Fibroblast of lung (primary cell): ENCODE results near the gene TMEM258.

Experiments
- EZH2 ChIP-seq: IDR thresholded peaks from 2 replicates; pipeline ENCODE4 v1.5.1; 2012; ENCODE audit warnings: low read length, control low read depth, mild to moderate bottlenecking; ENCODE audit errors: missing control alignments
- TF ChIP-seq, protein P1 (sequence below), 2 donors: IDR thresholded peaks in 1 of 2; conservative IDR thresholded peaks in 1 of 2; 1 replicate in 1 of 2; 2 replicates in 1 of 2; pipeline ENCODE4 v1.5.1; 2011 to 2012; ENCODE audit warnings: low read length in 2 of 2, control low read depth in 1 of 2, inconsistent platforms in 1 of 2, low read depth in 1 of 2, mild to moderate bottlenecking in 1 of 2

DNA sequence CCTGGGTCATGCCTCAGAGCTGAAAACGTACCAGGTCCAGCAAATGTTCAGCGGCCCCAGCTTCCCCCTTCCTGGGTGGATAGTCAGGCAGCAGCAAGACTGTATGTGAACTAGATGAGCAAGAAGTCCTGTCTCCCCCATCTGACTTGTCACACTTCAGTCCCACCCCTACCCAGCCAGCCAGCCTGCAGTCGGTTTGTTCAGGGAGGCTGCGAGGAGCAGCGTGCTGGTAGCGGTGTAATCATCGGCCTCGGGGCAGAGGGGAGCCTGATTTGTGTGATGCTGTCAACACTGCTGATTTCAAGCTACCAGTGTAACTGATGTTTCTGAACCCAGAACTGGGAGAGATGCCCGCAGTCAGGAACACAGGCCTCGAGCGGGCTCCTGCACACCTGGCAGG lies 9.6 kb downstream of the TMEM258 start:
- TF ChIP-seq, protein P1, sequence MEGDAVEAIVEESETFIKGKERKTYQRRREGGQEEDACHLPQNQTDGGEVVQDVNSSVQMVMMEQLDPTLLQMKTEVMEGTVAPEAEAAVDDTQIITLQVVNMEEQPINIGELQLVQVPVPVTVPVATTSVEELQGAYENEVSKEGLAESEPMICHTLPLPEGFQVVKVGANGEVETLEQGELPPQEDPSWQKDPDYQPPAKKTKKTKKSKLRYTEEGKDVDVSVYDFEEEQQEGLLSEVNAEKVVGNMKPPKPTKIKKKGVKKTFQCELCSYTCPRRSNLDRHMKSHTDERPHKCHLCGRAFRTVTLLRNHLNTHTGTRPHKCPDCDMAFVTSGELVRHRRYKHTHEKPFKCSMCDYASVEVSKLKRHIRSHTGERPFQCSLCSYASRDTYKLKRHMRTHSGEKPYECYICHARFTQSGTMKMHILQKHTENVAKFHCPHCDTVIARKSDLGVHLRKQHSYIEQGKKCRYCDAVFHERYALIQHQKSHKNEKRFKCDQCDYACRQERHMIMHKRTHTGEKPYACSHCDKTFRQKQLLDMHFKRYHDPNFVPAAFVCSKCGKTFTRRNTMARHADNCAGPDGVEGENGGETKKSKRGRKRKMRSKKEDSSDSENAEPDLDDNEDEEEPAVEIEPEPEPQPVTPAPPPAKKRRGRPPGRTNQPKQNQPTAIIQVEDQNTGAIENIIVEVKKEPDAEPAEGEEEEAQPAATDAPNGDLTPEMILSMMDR (conservative IDR thresholded peaks at IDR 0.05 in 1 of 2, IDR thresholded peaks at IDR 0.05 in 1 of 2; ENCODE audit: low read depth in 1 of 2, low read length in 2 of 2), result no peak
- no peak for TF ChIP-seq EZH2
